ENCODE results near the gene ZCCHC9.
"Not testable (repeated sequence)": the region's sequence is repeated elsewhere in the genome, so short reads cannot be mapped to it uniquely, and the experiment has no call there.

ZCCHC9 gene

DNA sequence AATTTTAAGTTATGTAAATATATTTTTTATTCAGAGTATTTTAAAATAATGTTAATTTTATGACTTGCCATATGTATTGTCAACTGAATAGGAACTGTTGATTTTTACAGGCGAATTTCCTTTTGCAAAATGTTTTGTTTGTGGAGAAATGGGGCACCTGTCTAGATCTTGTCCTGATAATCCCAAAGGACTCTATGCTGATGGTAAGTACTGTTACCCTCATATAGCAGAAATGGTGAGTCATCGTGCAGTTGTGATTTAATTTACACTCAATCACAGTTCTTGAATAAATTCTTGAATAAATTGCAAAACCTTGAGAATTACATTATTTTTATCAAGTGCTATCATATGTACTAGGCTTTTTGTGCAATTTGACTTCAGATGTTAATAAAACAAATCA, 7.4 kb downstream of the ZCCHC9 start:
- DNase-seq (ENCODE audit: low read depth in 2 of 2): no peak

DNA sequence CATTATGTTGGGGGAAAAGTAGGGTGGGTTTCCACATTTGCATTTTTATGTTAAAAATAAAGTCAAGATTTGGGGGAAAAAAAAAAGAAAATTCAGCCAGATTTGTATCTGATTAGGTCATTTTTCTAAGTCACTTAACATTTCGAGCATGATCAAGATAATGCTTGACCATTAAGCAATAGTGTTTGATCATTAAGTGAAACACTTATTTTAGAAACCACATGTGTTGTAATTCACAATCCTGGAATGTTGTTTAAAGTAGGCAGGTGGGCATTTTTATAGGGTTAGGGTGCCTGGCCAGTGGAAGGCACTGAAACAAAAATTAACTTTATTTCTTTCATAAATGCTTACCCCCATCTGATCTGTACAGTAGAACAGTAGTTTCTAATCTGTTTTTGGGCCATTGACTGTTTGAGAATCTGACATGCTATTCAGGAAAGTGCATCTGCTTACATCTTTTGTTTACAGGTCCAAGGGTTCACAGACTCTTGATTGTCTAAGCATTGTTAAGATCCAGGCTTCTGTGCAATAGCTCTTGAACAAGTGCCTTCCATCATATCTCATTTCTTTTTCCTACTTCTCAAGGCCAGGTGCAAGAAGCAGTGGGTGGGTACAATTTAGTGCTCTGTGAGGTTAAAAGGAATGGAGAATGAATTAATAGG, 9.1 kb downstream of the ZCCHC9 start:
- DNase-seq (ENCODE audit: low read depth in 2 of 2): no peak

DNA sequence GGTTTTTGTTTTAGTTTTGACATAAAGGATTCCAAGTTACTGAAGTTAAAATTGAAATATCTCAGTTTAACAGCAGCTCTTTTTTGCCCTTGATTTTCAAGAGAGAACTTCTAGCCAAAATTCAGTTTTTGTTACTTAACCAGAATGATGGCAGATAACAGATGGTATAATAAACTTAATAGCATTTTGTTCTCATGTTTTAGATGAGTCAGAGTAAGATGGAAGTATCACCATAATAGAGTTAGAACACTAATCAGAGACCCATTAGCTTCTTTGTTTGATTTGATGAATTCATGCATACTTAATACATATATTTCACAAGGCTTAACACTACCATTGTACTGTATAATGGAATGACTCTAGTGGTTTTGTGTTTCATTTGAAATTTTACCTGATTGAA, 11.9 kb downstream of the ZCCHC9 start:
- no peak for DNase-seq (ENCODE audit: low read depth in 2 of 2)

DNA sequence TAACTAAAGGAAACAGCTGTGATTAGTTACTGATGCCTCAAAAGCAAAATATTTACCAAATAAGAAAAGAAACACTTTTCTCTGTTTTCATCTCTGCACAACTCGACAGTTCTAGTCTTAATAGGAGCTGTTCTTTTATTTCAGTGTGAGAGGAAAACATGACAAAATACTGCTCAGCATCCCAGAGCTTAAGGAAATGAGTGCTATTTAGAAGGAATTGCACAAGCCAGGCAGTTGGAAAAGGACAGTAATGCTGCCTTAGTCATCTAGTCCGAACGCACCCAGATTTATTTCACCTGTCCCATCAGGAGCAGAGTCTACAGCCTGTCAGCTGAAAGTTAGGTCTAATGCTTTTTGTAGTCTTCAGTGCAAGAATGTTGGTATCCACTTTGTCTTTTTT, 12.3 kb downstream of the ZCCHC9 start:
- no peak for DNase-seq (ENCODE audit: low read depth in 2 of 2)

DNA sequence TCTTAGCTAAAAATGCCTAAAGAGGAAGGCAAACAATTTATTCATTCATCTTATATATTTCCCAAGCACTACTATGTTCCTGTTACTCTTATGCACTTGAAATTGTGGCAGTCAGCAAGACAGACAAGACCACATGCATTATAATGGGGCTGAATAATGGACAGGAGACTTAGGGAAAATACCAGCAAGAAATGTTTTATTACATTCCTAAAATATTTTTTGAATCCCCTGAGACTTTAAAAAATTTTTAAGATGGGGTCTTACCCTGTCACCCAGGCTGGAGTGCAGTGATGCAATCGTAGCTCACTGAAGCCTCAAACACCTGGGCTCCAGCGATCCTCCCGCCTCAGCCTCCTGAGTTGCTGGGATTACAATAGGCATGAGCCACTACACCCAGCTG, 13.2 kb downstream of the ZCCHC9 start:
- no peak for DNase-seq (ENCODE audit: low read depth in 2 of 2)

DNA sequence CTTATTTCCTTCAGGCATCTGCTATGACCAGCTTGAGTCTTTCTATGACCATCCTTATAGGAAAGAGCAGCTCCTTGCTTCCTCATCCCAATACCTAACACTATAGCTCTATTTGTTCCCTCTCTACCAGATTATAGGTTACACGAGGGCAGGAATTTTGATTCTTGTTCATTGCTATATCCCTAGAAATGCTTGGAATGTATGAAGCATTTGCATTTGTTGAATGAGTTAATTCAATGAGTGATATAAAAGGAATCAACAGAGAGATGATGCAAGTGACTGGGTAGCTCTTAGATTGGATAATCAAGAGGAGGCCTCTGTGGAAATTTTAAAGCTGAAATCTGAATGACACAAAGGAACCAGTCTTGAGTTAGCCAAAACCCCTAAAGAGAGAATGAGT, 13.9 kb downstream of the ZCCHC9 start:
- DNase-seq (ENCODE audit: low read depth in 2 of 2): no peak

DNA sequence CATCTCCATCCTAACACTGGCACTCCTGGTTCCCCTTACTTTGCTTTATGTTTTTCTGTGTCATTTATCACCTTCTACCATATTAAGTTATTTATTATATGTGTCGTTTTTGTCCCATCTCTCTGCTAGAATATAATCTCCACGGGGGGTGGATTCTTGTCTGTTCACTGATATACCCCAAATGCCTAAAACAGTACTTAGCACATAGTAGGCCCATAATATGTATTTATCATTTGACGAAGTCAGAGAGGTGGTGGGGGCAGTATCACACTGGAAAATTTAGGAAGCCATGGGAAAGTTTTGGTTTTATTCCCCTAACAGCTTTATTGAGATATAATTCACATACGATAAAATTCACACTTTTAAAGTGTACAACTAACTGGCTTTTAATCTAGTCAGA, 14.4 kb downstream of the ZCCHC9 start:
- DNase-seq (ENCODE audit: low read depth in 2 of 2): no peak

DNA sequence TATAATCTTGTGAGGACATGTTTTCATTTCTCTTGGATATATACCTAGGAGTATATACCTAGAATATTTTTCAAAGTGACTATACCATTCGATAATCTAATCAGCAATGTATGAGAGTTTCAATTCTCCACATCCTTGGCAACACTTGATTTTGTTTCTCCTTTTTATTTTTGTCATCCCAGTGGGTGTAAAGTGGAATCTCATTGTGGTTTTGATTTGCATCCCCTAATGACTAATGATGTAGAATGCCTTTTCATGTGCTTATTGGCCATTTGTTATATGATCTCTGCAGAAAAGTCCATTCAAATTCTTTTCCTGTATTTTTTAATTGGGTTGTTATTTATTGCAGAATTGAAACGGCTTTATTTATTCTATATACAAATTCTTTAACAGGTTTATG, 15.2 kb downstream of the ZCCHC9 start:
- no peak for DNase-seq (ENCODE audit: low read depth in 2 of 2)

DNA sequence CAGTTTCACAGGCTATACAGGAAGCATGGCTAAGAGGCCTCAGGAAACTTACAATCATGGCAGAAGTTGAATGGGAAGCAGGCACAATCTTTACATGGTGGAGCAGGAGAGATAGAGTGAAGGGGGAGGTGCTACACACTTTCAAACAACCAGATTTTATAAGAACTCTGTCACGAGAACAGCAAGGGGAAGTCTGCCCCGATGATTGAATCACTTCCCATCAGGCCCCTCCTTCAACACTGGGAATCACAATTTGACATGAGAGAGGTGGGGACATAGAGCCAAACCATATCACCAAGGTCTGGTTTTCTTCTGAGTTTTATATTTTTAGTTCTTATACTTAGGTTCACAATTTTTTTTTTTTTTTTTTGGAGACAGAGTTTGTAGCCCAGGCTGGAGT, 16.1 kb downstream of the ZCCHC9 start:
- no peak for DNase-seq (ENCODE audit: low read depth in 2 of 2)

DNA sequence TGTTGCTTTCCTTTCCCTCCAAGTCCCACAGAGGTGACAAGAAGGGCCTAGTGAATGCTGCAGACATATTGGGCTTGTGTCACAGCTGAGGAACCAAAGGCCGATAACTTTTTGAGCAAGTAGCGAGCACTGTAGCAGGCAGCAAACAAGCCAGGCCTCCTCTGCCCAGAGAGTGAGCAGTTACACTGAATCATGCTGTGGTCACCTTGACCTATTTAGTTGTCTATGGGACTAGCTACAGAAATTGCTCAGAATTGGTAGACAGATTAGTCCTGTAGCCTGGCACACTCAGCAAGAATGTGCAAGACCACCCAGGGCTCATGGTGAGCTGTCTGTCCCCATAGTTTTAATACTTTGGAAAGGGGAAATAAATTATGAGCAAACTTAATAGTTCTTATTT, 25.2 kb downstream of the ZCCHC9 start:
- no peak for DNase-seq (ENCODE audit: low read depth in 2 of 2)

DNA sequence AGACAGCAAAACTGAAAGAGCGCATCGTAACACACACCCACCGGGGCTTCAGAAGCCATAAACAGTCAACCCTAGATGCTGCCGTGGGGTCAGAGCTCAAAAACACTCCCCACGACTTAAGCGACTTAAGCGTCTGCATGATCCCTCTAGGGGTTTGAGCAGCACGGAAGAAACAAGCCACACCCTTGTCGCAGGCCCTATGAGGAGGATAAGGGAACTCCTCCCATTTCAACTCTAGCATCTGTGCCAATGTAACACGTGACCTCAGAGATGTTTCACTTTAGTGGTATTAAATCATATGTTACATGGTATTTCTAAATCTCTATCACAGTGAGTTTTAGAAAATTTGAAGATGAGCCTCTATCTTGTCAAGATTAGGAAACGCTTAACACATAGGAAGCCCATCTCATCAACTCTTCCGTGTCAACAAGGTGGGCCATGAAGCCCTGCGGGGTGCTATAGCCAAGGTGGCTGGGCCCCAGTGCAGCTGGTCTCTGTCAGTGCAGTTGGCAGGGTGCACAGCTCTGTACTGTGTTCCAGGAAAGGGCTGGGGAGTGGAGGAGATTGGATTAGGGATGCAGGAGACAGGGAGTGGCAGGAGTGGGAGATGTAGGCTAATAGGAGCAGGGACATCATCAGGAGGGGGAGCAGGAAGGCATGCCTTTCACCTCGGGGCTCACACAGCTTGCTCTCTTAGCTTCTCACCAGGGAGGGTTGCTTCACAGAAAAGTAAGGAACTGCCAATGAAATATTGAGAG, 33.1 kb downstream of the ZCCHC9 start:
- DNase-seq (ENCODE audit: low read depth in 2 of 2): no peak

DNA sequence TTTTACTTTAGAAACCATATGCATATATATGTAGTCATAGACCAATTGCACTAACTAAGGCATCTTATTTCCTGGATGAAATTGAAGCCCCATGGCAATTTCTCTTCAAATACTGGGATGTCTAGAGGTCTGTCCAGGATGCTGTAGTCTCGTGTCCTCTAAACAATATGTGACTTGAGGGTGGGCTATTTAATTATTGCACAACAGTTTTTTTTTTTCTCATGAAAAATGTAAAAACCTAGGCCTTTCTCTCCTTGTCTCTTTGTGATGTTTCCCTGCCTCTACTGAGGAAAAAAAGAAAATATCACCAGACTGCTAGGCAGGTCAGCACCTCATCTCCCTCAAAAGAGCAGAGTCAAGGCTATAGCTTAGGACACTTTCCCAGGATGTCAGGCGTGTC, 34.6 kb downstream of the ZCCHC9 start:
- no peak for DNase-seq (ENCODE audit: low read depth in 2 of 2)

DNA sequence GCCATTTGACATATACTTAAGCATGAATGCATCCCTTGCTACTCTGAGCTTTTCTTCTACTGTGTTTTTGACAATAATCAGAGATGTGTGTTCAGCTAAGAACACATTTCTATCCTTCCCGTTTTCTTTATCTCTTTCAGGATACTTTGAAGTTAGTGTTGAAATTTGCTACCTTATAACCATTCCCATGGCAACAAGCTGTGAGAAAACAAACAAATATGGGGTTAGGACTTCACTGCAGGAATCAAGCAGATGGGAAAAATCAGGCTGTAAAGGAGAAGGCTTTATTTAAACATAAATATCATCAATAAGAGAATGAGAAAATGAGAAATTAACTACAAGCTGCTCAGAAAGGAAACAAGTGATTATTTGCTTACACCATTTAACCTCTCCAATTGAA, 35.2 kb downstream of the ZCCHC9 start:
- no peak for DNase-seq (ENCODE audit: low read depth in 2 of 2)

DNA sequence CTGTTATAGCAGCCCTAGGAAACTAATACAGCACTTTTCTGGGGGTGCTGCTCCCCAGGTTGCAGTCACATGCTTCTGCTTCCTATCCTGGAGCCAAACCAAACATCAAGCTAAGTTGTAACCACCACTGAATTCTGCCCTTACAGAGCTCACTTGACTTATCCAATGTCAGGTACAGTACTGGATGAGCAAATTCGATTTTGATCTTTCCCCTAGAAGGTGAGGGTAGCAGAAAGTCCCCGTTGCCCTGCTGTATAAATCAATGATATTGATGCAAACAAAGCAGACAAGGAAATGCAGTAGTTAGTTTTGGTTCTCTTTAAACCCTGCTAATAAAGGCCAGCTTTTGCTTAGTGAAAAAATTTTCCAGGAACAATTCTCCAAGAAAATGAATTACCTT, 36.4 kb downstream of the ZCCHC9 start:
- no peak for DNase-seq (ENCODE audit: low read depth in 2 of 2)

DNA sequence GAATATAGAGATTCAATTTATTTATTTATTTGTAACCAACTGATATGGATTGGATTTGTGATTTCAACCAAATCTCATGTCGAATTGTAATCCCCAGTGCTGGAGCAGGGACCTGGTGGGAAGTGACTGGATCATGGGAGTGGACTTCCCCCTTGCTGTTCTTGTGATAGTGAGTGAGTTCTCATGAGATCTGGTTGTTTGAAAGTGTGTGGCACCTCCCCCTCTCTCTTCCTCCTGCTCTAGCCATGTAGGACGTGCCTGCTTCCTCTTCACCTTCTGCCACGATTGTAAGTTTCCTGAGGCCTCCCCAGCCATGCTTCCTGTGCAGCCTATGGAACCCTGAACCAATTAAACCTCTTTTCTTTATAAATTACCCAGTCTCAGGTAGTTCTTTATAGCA, 36.8 kb downstream of the ZCCHC9 start:
- not testable (repeated sequence) for DNase-seq (ENCODE audit: low read depth in 2 of 2)

DNA sequence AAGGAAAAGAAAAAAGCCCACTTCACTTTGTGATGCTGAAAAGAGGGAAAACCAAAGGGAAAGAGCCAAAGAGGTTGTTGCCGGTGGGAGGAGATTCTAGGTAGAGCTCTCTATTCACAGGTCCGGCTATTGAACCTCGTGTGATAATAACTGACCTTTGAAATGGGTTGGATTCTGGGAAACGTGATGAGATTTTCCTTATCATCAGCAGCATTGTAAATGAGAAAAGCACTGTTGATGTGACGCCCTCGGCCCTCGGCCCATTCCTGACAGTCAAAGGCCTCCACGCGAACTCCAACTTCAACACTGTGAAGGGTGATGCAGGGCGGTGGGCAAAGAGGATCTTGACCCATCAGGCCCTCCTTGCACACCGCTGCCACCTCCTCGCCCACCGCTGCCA, 43.3 kb downstream of the ZCCHC9 start:
- DNase-seq (ENCODE audit: low read depth in 2 of 2): no peak

DNA sequence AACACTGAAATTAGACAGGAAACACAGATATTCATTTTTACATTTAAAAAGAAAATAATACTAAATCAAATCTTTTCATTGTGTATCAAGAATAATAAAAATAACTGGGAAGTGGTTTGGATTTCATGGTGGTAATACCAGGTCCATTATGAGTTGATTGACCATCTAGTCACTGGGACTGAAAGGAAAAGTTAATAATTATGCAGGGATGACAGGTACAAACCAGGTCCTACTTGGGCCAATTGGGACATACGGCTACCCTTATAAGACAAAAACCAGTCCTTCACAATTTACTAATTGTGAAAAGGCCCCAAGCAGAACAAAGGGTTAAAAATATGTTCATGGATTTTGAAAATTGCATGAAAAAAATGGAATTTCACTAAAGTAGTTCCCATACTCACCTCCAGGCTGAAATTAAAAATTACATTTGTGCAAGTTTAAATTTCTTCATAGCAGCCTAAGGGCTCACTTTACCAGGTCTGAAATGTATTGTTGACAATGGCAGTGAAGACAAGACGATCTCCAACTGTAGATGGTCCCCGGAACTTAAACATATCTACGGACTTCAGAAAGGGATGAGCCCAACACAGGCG, 44.1 kb downstream of the ZCCHC9 start:
- DNase-seq (ENCODE audit: low read depth in 2 of 2): no peak

DNA sequence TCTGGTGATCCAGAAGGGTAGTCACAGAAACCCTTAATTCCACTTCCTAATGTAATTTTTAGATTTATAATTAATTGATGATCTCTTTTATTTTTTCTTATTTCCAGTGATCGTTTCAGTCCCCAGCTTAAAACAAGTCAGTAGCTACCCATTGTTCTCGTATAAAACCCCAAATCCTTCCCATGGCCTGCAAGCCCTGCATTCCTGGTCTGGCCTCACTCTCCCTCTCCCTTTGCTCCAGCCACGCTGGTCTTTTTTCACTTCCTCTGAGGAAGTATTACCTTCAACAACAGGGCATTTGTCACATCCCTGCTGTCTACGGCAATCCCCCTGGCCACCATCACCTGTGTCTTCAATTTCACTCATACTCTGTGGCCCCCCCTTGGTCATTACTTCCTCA, 47.8 kb downstream of the ZCCHC9 start:
- DNase-seq (ENCODE audit: low read depth in 2 of 2): no peak

DNA sequence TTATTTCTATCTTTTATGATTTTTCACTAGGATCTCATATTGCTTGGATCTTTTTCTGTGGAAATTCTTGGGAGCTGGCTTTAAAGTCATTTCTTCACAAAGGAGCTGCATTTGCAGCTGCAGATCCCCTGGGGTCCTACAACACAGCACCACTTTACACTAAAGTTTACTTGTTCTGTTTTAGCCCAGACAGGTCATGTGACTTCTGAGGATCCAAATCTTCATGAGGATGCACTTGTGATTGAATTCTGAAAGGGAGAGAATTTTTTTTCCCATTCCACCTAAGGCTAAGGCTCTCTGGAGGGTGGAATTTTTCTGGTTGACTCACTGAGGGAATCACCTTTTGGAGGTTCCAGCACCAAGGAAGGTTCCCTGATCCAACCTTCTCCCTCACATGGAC, 49.1 kb downstream of the ZCCHC9 start:
- no peak for DNase-seq (ENCODE audit: low read depth in 2 of 2)

DNA sequence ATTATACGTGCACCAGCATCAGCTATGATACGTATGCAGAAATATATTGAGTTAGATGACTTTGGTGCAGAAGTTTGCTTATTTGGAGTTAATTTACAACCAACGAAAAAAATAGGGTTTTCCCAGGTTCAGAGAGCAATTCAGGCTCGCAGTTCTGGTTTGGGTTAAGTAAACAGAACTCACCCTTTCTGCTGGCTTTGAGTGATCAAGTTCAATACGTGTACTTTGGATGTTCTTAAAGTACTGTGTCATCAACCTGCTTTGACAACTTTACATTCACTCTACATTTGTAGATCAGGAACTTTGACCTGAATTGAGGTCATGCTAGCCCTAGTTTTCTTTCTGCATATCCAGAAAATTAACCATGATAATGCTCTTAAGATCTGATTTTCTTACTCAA, 51.8 kb downstream of the ZCCHC9 start:
- DNase-seq (ENCODE audit: low read depth in 2 of 2): no peak

DNA sequence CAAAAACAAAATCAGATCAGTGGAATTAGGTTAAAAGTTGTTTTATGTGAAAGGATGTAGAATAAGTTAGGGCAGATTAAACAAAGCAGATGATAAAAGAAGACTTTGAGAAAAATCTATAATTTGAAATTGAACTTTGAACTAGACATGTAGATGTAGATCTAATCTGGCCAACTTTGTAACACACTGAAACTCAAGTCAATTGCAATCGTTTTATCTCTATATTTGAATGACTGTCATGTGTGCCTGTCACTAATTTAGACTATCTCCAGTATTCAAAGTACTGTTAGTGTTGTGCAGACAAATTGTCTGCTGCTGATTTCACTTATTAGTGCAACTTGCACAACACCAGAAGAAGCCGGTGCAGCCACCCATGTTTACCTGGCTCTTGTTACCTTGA, 52.7 kb downstream of the ZCCHC9 start:
- DNase-seq (ENCODE audit: low read depth in 2 of 2): no peak

DNA sequence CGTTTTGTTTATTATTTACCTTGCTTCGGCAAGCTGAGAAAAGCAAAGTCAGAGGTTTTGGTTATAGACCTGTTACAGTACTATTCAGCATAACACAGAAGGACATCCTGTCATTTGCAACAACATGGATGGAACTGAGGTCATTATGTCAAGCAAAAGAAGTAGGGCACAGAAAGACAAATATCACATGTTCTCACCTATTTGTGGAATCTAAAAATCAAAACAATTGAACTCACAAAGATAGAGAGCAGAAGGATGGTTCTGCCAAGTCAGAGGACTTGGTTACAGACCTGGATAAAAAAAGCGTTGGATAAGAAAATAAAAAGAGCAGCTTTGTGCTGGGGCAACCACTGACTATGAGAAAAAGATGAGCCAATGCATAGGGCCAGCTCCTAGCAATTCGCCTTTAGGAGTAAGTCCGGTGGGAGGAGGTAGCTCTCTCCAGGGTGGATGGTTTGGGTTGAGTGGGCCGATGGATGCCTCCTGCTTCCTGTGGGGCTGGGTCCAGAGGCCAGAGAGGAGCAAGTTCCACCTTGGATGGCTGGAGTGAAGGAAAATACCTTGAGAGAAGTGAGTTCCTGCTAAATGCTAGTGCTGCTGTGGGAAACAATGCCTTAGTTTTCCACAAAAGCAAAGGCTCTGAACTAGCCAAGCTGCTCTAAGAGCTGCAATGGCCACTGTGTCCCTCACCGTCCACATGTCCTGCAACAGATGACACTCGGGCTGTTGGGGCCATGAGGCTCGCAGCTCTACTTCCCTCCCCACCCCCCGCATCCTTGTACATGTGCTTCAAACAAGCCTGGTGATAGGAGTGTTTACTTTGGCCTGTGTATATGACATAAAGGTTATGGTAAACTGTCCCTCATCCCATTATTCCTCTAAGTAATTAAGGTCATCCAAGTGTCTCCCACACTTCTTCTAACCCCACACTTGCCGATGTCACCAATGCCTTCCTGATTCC, 54.2 kb downstream of the ZCCHC9 start:
- no peak for DNase-seq (ENCODE audit: low read depth in 2 of 2)
